Astrocyte (in vitro differentiated cells and primary cell): Measurements from ENCODE around the gene GALR1. TPM values are rescaled to one million over a fixed set of nuclear protein-coding genes. Genes with fewer than 3 reads are reported as not detected.
A peak's percentile ranks its signal among the peaks of the same experiment; 100 is the strongest.
"Not testable (repeated sequence)": the region's sequence is repeated elsewhere in the genome, so short reads cannot be mapped to it uniquely, and the experiment has no call there.

Experiments
- DNase-seq: peaks from one replicate; pipeline ENCODE4 v3.0.0-alpha.2; 2010; ENCODE audit warnings: low read depth
- FAIRE-seq: peaks from 2 replicates; lab custom pipeline; 2011; peaks lifted over from hg19 to GRCh38; lab: Jason Lieb, UNC
- H2AFZ ChIP-seq: 2 replicates; pipeline ENCODE4 v1.6.0; 2012; ENCODE audit warnings: low read depth, low read length, inconsistent platforms
- H3K27ac ChIP-seq: 2 replicates; pipeline ENCODE4 v1.5.1; 2011; ENCODE audit warnings: low read depth, low read length, inconsistent platforms
- H3K27me3 ChIP-seq: 2 replicates; pipeline ENCODE4 v1.6.0; 2011; ENCODE audit warnings: low read length, inconsistent platforms; ENCODE audit not compliant: insufficient read depth
- H3K36me3 ChIP-seq: 2 replicates; pipeline ENCODE4 v1.5.1; 2011; ENCODE audit warnings: low read length, inconsistent platforms; ENCODE audit not compliant: insufficient read depth
- H3K4me1 ChIP-seq: 2 replicates; pipeline ENCODE4 v1.5.1; 2011; ENCODE audit warnings: low read length, inconsistent platforms; ENCODE audit not compliant: insufficient read depth
- H3K4me2 ChIP-seq: 2 replicates; pipeline ENCODE4 v1.6.0; 2012; ENCODE audit warnings: low read length, inconsistent platforms
- H3K4me3 ChIP-seq: 2 replicates; pipeline ENCODE4 v1.5.1; 2011; ENCODE audit warnings: low read depth, mild to moderate bottlenecking, low read length, inconsistent platforms; ENCODE audit not compliant: insufficient read depth
- H3K79me2 ChIP-seq: 2 replicates; pipeline ENCODE4 v1.6.0; 2012; ENCODE audit warnings: mild to moderate bottlenecking, low read length, inconsistent platforms; ENCODE audit not compliant: insufficient read depth
- H3K9ac ChIP-seq: 2 replicates; pipeline ENCODE4 v1.6.0; 2012; ENCODE audit warnings: mild to moderate bottlenecking, low read length, inconsistent platforms
- H3K9me3 ChIP-seq: 2 replicates; pipeline ENCODE4 v1.5.1; 2012; ENCODE audit warnings: low read depth, mild to moderate bottlenecking, low read length, inconsistent platforms; ENCODE audit not compliant: insufficient read depth
- H4K20me1 ChIP-seq: 2 replicates; pipeline ENCODE4 v1.6.0; 2012; ENCODE audit warnings: low read length, inconsistent platforms; ENCODE audit not compliant: insufficient read depth
- H3K27ac Mint-ChIP-seq: one replicate; pipeline ENCODE4 v1.8.0; 2021; ENCODE audit warnings: mild to moderate bottlenecking, mixed read lengths; ENCODE audit not compliant: unreplicated experiment
- H3K27me3 Mint-ChIP-seq: one replicate; pipeline ENCODE4 v1.8.0; 2021; ENCODE audit warnings: low read depth, mixed read lengths; ENCODE audit not compliant: unreplicated experiment
- H3K36me3 Mint-ChIP-seq: one replicate; pipeline ENCODE4 v1.8.0; 2021; ENCODE audit warnings: low read depth, mixed read lengths; ENCODE audit not compliant: unreplicated experiment
- H3K4me1 Mint-ChIP-seq: one replicate; pipeline ENCODE4 v1.8.0; 2021; ENCODE audit warnings: low read depth, mixed read lengths; ENCODE audit not compliant: unreplicated experiment
- H3K4me3 Mint-ChIP-seq: one replicate; pipeline ENCODE4 v1.8.0; 2021; ENCODE audit warnings: mild to moderate bottlenecking, moderate library complexity, mixed read lengths; ENCODE audit not compliant: unreplicated experiment
- H3K9me3 Mint-ChIP-seq: one replicate; pipeline ENCODE4 v1.8.0; 2021; ENCODE audit warnings: mild to moderate bottlenecking, mixed read lengths; ENCODE audit not compliant: unreplicated experiment
- CTCF ChIP-seq: IDR thresholded peaks from 2 replicates; pipeline ENCODE4 v1.5.1; 2011; ENCODE audit warnings: low read depth, mild to moderate bottlenecking, inconsistent platforms, low read length, moderate library complexity; ENCODE audit not compliant: insufficient read depth
- EZH2 ChIP-seq: IDR thresholded peaks from 2 replicates; pipeline ENCODE4 v1.6.1; 2012; ENCODE audit warnings: mild to moderate bottlenecking, low read length, inconsistent platforms; ENCODE audit not compliant: insufficient read depth
- total RNA-seq: library from RNA; stranded (reverse); gene quantifications from 2 replicates; pipeline ENCODE4 v1.2.1, GENCODE V29; 2021

GALR1 gene
- total RNA-seq, 1 donor from 2014 or later, result not detected

- H3K4me3 ChIP-seq, result no peak overlapping the region
- no peaks in the 10 kb centered on the region for H4K20me1 ChIP-seq
- Mint-ChIP-seq H3K4me1 (peaks cover 1% of the 10 kb centered on the region), H3K36me3 (no peaks in the 10 kb centered on the region), H3K27me3 (peaks cover 4% of the 10 kb centered on the region), H3K27ac (no peak overlapping the region), H3K9me3 (no peaks in the 10 kb centered on the region), H3K4me3 (no peak overlapping the region)
- DNase-seq (peak; percentile 46), FAIRE-seq (no peak)
- TF ChIP-seq EZH2, result no peak
- TF ChIP-seq CTCF, result no peak
- H3K9me3 ChIP-seq, result no peaks in the 10 kb centered on the region
- no peak overlapping the region for H3K4me2 ChIP-seq
- H3K27ac ChIP-seq, result no peak overlapping the region
- H3K79me2 ChIP-seq, result no peaks in the 10 kb centered on the region
- H3K27me3 ChIP-seq, result no peaks in the 10 kb centered on the region
- H2AFZ ChIP-seq, result no peak overlapping the region
- H3K36me3 ChIP-seq, result no peaks in the 10 kb centered on the region
- H3K9ac ChIP-seq, result no peak overlapping the region
- H3K4me1 ChIP-seq, result no peaks in the 10 kb centered on the region
Measured at GRCh38 chr18:77223653-77224052, 26.0 kb upstream of the GALR1 start.

DNA sequence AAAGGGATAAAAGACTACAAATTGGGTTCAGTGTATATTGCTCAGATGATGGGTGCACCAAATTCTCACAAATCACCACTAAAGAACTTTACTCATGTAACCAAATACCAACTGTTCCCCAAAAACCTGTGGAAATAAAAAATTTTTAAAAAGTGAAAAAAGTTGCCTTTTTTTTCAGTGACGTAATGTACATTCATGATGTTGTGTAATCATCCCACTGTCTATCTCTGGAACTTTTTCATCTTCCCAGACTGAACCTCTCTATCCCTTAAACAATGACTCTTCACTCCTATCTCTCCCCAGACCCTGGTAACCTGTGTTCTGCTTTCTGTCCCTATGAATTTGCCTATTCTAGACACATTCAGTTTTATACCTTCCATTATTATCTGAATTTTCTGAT lies 19.0 kb upstream of the GALR1 start:
- no peaks in the 10 kb centered on the region for H3K79me2 ChIP-seq
- no peak overlapping the region for H3K9ac ChIP-seq
- H3K36me3 Mint-ChIP-seq, result no peaks in the 10 kb centered on the region
- no peak overlapping the region for H3K27ac ChIP-seq
- no peaks in the 10 kb centered on the region for H3K4me1 ChIP-seq
- H3K9me3 Mint-ChIP-seq, result no peaks in the 10 kb centered on the region
- FAIRE-seq (no peak), DNase-seq (no peak)
- no peaks in the 10 kb centered on the region for H3K4me1 Mint-ChIP-seq
- TF ChIP-seq CTCF, result no peak
- no peak for TF ChIP-seq EZH2
- H3K27me3 ChIP-seq, result no peaks in the 10 kb centered on the region
- H3K36me3 ChIP-seq, result no peaks in the 10 kb centered on the region
- H3K4me2 ChIP-seq, result no peak overlapping the region
- no peaks in the 10 kb centered on the region for H4K20me1 ChIP-seq
- no peak overlapping the region for H2AFZ ChIP-seq
- H3K27me3 Mint-ChIP-seq, result peaks cover 4% of the 10 kb centered on the region
- no peaks in the 10 kb centered on the region for H3K9me3 ChIP-seq
- no peak overlapping the region for H3K27ac Mint-ChIP-seq
- no peak overlapping the region for H3K4me3 ChIP-seq
- no peak overlapping the region for H3K4me3 Mint-ChIP-seq

DNA sequence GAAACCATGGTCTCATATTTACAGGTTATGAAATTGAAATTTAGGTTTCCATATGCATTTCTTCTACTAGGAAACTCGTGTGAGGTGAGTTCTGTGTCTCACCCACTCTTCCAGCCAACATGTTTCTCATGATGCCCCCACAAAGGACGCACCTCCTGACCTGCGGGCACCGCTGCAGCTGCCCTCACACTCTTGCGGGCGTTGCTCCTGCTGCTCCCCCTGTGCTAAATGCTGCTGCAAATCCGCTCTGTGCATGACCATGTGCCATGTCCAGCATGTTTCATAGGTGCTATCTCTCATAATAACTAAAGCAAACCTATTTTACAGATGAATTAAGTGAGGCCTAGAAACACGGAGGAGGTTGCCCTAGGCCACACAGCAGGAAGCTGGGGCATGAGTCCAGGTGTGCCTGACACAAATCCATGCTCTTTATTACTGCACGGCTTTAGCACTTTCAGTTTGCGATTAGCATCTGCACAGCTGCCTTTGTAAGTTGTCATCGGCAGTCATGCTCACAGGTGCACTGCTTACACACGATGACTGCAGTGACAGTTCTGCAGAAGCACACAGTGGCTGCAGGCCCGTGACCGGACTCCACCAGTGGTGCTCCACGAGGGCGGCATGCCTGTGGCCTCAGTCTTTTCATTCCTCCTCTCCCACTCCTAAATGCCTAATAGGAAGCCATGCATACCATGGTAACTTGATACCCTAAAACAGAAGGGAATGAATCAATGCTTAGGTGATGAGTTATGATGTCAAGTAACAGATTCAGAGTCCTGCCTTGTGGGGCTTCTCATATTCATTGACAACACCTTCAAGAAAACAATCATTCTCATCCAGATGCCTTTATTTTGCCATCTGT lies 14.9 kb upstream of the GALR1 start:
- Histone ChIP-seq H3K36me3 (no peaks in the 10 kb centered on the region), H3K4me3 (no peak overlapping the region), H4K20me1 (no peaks in the 10 kb centered on the region), H3K27ac (no peak overlapping the region), H3K9ac (no peak overlapping the region), H3K9me3 (peaks cover 9% of the 10 kb centered on the region), H2AFZ (no peak overlapping the region), H3K27me3 (no peaks in the 10 kb centered on the region), H3K4me1 (no peaks in the 10 kb centered on the region), H3K4me2 (no peak overlapping the region), H3K79me2 (no peaks in the 10 kb centered on the region)
- no peak overlapping the region for H3K27ac Mint-ChIP-seq
- peak; percentile 22 for DNase-seq
- peaks cover 21% of the 10 kb centered on the region for H3K9me3 Mint-ChIP-seq
- TF ChIP-seq EZH2, result no peak
- TF ChIP-seq CTCF, result no peak
- FAIRE-seq, result no peak
- H3K4me1 Mint-ChIP-seq, result no peaks in the 10 kb centered on the region
- H3K4me3 Mint-ChIP-seq, result no peak overlapping the region
- H3K27me3 Mint-ChIP-seq, result peaks cover 3% of the 10 kb centered on the region
- H3K36me3 Mint-ChIP-seq, result peaks cover 2% of the 10 kb centered on the region

DNA sequence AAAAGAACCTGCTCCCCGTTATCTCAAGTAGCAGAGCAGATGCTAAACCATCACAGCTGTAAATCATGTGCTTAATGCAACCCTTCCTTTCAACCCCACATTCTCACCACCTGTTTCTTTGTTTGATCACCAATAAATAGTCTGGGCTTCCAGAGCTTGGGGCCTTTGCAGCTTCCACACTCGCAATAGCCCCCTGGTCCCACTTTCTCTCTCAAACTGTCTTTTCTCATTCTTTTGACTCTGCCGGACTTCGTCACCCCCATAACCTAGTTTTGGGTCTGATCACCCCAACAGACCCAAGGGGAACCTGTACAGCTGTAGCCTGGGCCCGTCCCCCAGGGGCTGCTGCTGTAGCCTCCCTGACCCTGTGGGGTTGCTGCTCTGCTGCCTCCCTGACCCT lies 10.4 kb upstream of the GALR1 start:
- not testable (repeated sequence) for H3K27me3 ChIP-seq, H3K27ac ChIP-seq, H3K79me2 ChIP-seq, H3K4me2 ChIP-seq, H3K4me3 Mint-ChIP-seq, H3K36me3 Mint-ChIP-seq, H3K27ac Mint-ChIP-seq, FAIRE-seq, H3K4me1 ChIP-seq, H3K9me3 ChIP-seq, H3K36me3 ChIP-seq, H3K27me3 Mint-ChIP-seq, H3K4me3 ChIP-seq, DNase-seq, H2AFZ ChIP-seq, H3K4me1 Mint-ChIP-seq, H3K9ac ChIP-seq, H4K20me1 ChIP-seq
- H3K9me3 Mint-ChIP-seq, result peaks cover 26% of the 10 kb centered on the region
